PC-9 (cell line): Measurements from ENCODE around the gene PIAS3. TPM values are rescaled to one million over a fixed set of nuclear protein-coding genes. Genes with fewer than 3 reads are reported as not detected.

Experiments used
- BruUV-seq: library from RNA; stranded (reverse); fragments of 400-500 nt; replicated peaks from 2 replicates; lab custom pipeline; 2021; lab: Mats Ljungman, UMichigan
- CTCF ChIA-PET: fragments of 300-600 bp; sonication (Branson Sonifier 250); formaldehyde crosslinking; loops from one replicate; lab custom pipeline; 2022; ENCODE audit warnings: antibody characterized with exemption; lab: Charles Lee
- POLR2A ChIA-PET: fragments of 300-600 bp; sonication (Branson Sonifier 250); formaldehyde crosslinking; loops from one replicate; lab custom pipeline; 2022; ENCODE audit warnings: antibody characterized with exemption; ENCODE audit not compliant: unreplicated experiment; lab: Charles Lee
- DNase-seq, 2 experiments: peaks; one replicate each; pipeline versions ENCODE4 v3.0.0 to v3.0.0-alpha.2; 2015 to 2022; ENCODE audit warnings: mixed read lengths in 1 of 2
- H2AFZ ChIP-seq: fragments of 200-600 bp; sonication (generic); 2 replicates; pipeline ENCODE4 v1.8.1; 2017; ENCODE audit warnings: antibody characterized with exemption
- H3F3A ChIP-seq: fragments of 200-600 bp; sonication (generic); 2 replicates; pipeline ENCODE4 v1.8.1; 2017; ENCODE audit warnings: antibody characterized with exemption, mild to moderate bottlenecking, low read depth; ENCODE audit not compliant: insufficient read depth
- H3K27ac ChIP-seq: fragments of 200-600 bp; sonication (generic); 2 replicates; pipeline ENCODE4 v1.6.1; 2016; ENCODE audit warnings: mixed run types
- H3K27me3 ChIP-seq: fragments of 200-600 bp; sonication (generic); 2 replicates; pipeline ENCODE4 v1.6.1; 2016; ENCODE audit warnings: low read depth, mixed run types; ENCODE audit not compliant: insufficient read depth
- H3K36me3 ChIP-seq: fragments of 200-600 bp; sonication (generic); 2 replicates; pipeline ENCODE4 v1.6.1; 2016; ENCODE audit warnings: low read depth, mixed run types
- H3K4me1 ChIP-seq: fragments of 200-600 bp; sonication (generic); replicated peaks from 2 replicates; pipeline ENCODE4 v1.6.1; 2016; ENCODE audit warnings: mixed run types; ENCODE audit not compliant: insufficient read depth
- H3K4me2 ChIP-seq: fragments of 200-600 bp; sonication (generic); 2 replicates; pipeline ENCODE4 v1.6.1; 2017; ENCODE audit warnings: mixed run types
- H3K4me3 ChIP-seq: fragments of 200-600 bp; sonication (generic); 2 replicates; pipeline ENCODE4 v1.6.1; 2016; ENCODE audit warnings: mixed run types
- H3K79me2 ChIP-seq: fragments of 200-600 bp; sonication (generic); 2 replicates; pipeline ENCODE4 v1.6.1; 2017; ENCODE audit warnings: low read depth, mixed run types
- H3K9me2 ChIP-seq: fragments of 200-600 bp; sonication (generic); 2 replicates; pipeline ENCODE4 v1.8.1; 2017; ENCODE audit warnings: mild to moderate bottlenecking; ENCODE audit not compliant: insufficient read depth
- H3K9me3 ChIP-seq: fragments of 200-600 bp; sonication (generic); 2 replicates; pipeline ENCODE4 v1.8.1; 2016; ENCODE audit warnings: low read depth; ENCODE audit not compliant: insufficient read depth
- H4K20me1 ChIP-seq: fragments of 200-600 bp; sonication (generic); 2 replicates; pipeline ENCODE4 v1.8.1; 2017; ENCODE audit not compliant: insufficient read depth
- EZH2 ChIP-seq: fragments of 200-600 bp; sonication (generic); IDR thresholded peaks from 2 replicates; pipeline ENCODE4 v1.8.0; 2017; ENCODE audit warnings: antibody characterized with exemption, low read depth
- intact Hi-C: fragments of 100-400 bp; cut with micrococcal nuclease; formaldehyde crosslinking; loops from one replicate; pipeline ENCODE4 v1.10.0; 2022; ENCODE audit not compliant: unreplicated experiment
- total RNA-seq: library from RNA; stranded (reverse); gene quantifications from 2 replicates; pipeline ENCODE4 v1.2.3, GENCODE V29; 2021
- TF ChIP-seq, protein P1 (sequence below): fragments of 200-600 bp; sonication (generic); conservative IDR thresholded peaks from 2 replicates; pipeline ENCODE4 v1.6.1; 2017; ENCODE audit warnings: mixed run types, antibody characterized with exemption, mild to moderate bottlenecking, moderate library complexity

PIAS3 gene
- total RNA-seq, 1 experiment from 2014 or later, result 57.8 TPM

GRCh38 chr1:145892486-145893087 lies 33.7 kb upstream of the PIAS3 start:
- 0 out of 2 replicates have a peak overlapping the region, but pooled peaks have one; percentile 28 for H2AFZ ChIP-seq
- no peak for DNase-seq
- intact Hi-C loops, result loop anchor here (1.0 kb wide), 6 partner anchors 18 to 118 kb away; partner anchors contain the start of genes ITGA10, NUDT17 and PIAS3

GRCh38 chr1:145891587-145892485 lies 33.0 kb upstream of the PIAS3 start:
- H3K27me3 ChIP-seq, result no peaks in the 10 kb centered on the region
- peak overlapping the region; percentile 28; the same call in 1 of the 2 replicates for H2AFZ ChIP-seq
- POLR2A ChIA-PET, result interaction anchor here (0.5 to 1.6 kb wide), 9 partner anchors 32 to 119 kb away, joined by 3 to 19 read pairs (median 6); partner anchors contain the start of genes ANKRD34A, NUDT17, PIAS3 and POLR3C
- peaks cover 35% of the 10 kb centered on the region for H3F3A ChIP-seq
- H3K9me3 ChIP-seq, result no peaks in the 10 kb centered on the region
- CTCF ChIA-PET, result interaction anchor here (0.5 to 3.8 kb wide), 19 partner anchors 10 to 214 kb away, joined by 3 to 29 read pairs (median 4); partner anchors contain the start of genes ITGA10, LIX1L, NUDT17 and PEX11B
- peak; percentile 97 to 99 for DNase-seq
- no TSS peak for BruUV-seq
- no peaks in the 10 kb centered on the region for H3K9me2 ChIP-seq
- H3K4me2 ChIP-seq, result peak overlapping the region; percentile 69
- intact Hi-C loops, result loop anchor here (1.0 kb wide), 6 partner anchors 18 to 118 kb away; partner anchors contain the start of genes ITGA10, NUDT17 and PIAS3
- H3K27ac ChIP-seq, result peak overlapping the region; percentile 65
- H3K4me3 ChIP-seq, result peak overlapping the region; percentile 27; the same call in 1 of the 2 replicates
- H3K36me3 ChIP-seq, result no peaks in the 10 kb centered on the region
- H4K20me1 ChIP-seq, result no peaks in the 10 kb centered on the region
- H3K4me1 ChIP-seq, result peaks cover 52% of the 10 kb centered on the region
- TF ChIP-seq, protein P1, sequence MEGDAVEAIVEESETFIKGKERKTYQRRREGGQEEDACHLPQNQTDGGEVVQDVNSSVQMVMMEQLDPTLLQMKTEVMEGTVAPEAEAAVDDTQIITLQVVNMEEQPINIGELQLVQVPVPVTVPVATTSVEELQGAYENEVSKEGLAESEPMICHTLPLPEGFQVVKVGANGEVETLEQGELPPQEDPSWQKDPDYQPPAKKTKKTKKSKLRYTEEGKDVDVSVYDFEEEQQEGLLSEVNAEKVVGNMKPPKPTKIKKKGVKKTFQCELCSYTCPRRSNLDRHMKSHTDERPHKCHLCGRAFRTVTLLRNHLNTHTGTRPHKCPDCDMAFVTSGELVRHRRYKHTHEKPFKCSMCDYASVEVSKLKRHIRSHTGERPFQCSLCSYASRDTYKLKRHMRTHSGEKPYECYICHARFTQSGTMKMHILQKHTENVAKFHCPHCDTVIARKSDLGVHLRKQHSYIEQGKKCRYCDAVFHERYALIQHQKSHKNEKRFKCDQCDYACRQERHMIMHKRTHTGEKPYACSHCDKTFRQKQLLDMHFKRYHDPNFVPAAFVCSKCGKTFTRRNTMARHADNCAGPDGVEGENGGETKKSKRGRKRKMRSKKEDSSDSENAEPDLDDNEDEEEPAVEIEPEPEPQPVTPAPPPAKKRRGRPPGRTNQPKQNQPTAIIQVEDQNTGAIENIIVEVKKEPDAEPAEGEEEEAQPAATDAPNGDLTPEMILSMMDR, result peak; percentile 95
- TF ChIP-seq EZH2, result no peak
- no peaks in the 10 kb centered on the region for H3K79me2 ChIP-seq

More at GRCh38 chr1:145892486-145893087, 33.7 kb upstream of the PIAS3 start:
- H3K36me3 ChIP-seq, result no peaks in the 10 kb centered on the region
- H3K4me3 ChIP-seq, result no peak overlapping the region
- peaks cover 30% of the 10 kb centered on the region for H3F3A ChIP-seq
- POLR2A ChIA-PET, result interaction anchor here (0.8 to 1.6 kb wide), 4 partner anchors 33 to 87 kb away, joined by 5 to 19 read pairs (median 8); partner anchors contain the start of genes ANKRD34A, PIAS3 and POLR3GL
- TSS peak; percentile 77 for BruUV-seq
- peak overlapping the region; percentile 65 for H3K27ac ChIP-seq
- peak overlapping the region; percentile 65 for H3K4me2 ChIP-seq
- no peaks in the 10 kb centered on the region for H4K20me1 ChIP-seq
- H3K27me3 ChIP-seq, result no peaks in the 10 kb centered on the region
- no peaks in the 10 kb centered on the region for H3K79me2 ChIP-seq
- no peaks in the 10 kb centered on the region for H3K9me2 ChIP-seq
- no peak for TF ChIP-seq EZH2
- TF ChIP-seq, protein P1, result no peak
- H3K9me3 ChIP-seq, result no peaks in the 10 kb centered on the region
- peaks cover 46% of the 10 kb centered on the region for H3K4me1 ChIP-seq
- CTCF ChIA-PET, result interaction anchor here (0.9 to 3.8 kb wide), 13 partner anchors 17 to 140 kb away, joined by 3 to 29 read pairs (median 5); partner anchors contain the start of genes ITGA10, LIX1L, NUDT17 and PIAS3

DNA sequence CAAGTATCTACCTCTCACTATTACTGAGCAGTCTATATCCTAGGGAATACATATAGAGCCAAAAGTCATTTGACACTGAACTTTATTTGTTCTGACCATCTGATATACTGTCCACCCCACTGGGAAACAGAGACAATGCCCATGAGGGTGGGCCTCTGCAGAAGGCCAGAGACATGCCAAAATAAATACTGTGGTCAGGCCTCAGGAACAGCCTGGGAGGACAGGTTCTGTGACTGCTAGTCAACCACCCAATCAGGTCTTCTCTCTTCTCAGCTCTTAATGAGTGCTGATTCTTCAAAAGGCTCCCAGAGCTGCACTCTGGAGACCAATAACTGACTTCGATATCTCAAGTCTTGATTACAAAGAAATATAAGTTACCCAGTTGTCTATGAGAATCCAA lies 32.3 kb upstream of the PIAS3 start:
- peak; percentile 75 to 92 for DNase-seq
- Histone ChIP-seq H3K79me2 (no peaks in the 10 kb centered on the region), H3K4me3 (peak overlapping the region; percentile 27; the same call in 1 of the 2 replicates), H3K9me3 (no peaks in the 10 kb centered on the region), H4K20me1 (no peaks in the 10 kb centered on the region), H2AFZ (peak overlapping the region; percentile 15; the same call in 1 of the 2 replicates), H3K27me3 (no peaks in the 10 kb centered on the region), H3K9me2 (no peaks in the 10 kb centered on the region), H3K27ac (peak overlapping the region; percentile 58), H3K4me1 (peaks cover 52% of the 10 kb centered on the region), H3K36me3 (no peaks in the 10 kb centered on the region), H3K4me2 (peak overlapping the region; percentile 69), H3F3A (peaks cover 35% of the 10 kb centered on the region)
- ChIA-PET POLR2A (interaction anchor here (0.6 to 1.6 kb wide), 4 partner anchors 33 to 120 kb away, joined by 4 to 19 read pairs (median 7); partner anchors contain the start of genes NUDT17, PIAS3, POLR3C and RNF115), CTCF (interaction anchor here (0.5 to 3.8 kb wide), 15 partner anchors 10 to 213 kb away, joined by 3 to 29 read pairs (median 5); partner anchors contain the start of genes ITGA10, NUDT17, PIAS3 and RBM8A)
- intact Hi-C loops, result no loop called here
- TF ChIP-seq, protein P1, result no peak
- no peak for TF ChIP-seq EZH2
- no TSS peak for BruUV-seq
